Kidney tubule cell (primary cell): ENCODE results near the gene SLC39A1.

Source experiments
- DNase-seq: peaks from one replicate; pipeline ENCODE4 v3.0.0-alpha.2; 2018; ENCODE audit warnings: low spot score

SLC39A1 gene

DNA sequence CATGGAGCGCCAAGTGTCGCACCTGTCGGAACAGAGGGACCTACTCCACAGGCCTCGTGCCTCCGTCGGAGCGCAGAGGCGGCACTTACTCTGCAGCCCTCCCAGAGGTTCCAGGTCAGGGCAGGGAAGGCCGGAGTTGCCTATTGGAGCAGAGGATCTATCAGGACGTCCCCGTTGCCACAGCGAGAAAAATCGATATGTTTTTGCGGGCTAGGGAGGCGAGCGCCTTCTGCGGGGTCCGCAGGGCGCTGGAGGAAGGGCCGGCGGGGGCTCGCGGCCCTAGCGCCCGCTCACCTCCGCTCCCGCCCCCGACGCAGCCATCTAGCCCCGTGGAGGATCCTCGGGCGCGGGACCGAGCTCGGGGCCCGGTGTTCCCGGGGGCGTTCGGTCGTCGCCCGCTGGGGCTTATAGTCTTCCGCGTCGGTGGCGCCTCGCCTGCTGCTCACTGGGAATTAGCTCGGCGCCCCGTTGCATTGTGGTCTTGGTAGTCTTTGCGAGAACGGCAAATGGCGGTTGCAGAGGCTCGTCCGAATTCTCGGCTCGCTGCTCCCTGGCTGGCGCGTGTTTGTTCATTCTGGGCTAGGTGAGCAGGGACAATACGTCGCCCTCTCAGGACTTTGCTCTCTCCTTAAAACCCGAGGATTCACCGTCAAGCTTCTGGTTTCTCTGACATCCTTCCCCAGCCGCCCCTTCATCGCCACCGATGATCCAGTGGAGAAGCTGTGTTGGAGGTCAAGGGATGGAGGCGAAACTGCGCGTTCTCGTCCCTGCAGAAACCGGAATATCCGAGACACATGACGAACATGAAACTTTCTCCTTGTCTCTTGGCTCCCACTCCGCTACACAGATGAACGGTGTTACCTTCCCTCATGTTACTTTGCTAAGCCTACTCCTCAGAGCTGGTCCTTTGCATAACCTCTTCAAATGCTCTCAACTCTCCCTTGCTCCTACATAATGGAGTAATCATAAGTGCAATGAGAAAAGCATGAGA lies 14.2 kb upstream of the SLC39A1 start, which contains the start of gene JTB:
Gene JTB, minus strand, starts transcription at position 425 of the 991 bp plus-strand sequence. Its CDS starts 422 bp downstream, at position 3.
- peak; percentile 85 for DNase-seq

DNA sequence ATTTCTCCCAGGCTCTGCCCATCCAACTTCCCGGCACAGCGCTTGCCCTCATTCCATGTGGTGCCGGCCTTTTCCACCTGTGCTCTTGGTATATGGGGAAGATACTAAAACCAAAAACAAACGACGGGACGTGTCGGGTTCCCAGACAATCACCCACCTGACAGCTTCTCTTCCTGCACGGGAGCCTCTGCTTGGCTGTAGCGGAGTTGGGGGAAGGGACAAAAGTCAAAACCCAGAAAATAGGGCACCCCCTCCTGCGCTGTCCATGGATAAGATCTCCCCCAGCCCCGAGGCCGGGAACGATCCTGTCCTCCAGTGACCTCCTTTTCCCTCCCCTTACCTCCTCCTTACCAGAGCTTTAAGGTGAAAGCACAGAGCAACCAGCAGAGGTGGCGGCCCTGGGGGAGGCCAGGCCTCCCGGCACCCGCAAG lies 13.5 kb upstream of the SLC39A1 start:
- no peak for DNase-seq

DNA sequence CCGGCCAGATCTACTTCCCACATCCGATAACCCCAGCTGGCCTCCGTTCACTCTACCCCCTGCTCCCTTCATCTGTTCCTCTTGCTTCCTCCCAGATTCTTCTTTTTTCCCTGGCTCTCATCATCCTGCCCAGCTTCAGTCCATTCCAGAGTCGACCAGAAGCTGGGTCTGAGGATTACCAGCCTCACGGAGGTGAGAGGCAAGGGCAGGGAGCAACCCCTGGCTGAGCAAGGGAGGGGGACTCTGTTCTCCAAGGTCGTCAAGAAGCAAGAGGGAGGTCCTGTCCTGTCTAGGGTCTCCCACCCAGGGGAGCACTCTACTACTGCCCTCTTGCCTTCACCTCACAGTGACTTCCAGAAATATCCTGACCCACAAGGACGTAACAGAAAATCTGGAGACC lies 10.2 kb upstream of the SLC39A1 start:
- DNase-seq, result no peak

DNA sequence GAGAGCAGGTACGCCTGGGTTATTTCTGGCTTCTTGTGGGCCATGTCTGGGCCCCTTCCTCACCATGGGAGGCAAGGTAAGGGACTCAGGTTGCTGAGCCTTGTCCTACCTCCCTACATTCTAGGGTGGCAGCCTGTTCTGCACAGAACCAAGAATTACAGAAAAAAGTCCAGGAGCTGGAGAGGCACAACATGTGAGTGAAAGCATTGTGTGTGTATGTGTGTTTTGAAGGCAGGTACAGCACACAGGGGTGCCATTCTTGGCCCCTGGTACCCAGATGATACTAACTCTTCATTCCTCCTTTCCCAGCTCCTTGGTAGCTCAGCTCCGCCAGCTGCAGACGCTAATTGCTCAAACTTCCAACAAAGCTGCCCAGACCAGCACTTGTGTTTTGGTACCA lies 9.7 kb upstream of the SLC39A1 start:
- DNase-seq, result no peak

DNA sequence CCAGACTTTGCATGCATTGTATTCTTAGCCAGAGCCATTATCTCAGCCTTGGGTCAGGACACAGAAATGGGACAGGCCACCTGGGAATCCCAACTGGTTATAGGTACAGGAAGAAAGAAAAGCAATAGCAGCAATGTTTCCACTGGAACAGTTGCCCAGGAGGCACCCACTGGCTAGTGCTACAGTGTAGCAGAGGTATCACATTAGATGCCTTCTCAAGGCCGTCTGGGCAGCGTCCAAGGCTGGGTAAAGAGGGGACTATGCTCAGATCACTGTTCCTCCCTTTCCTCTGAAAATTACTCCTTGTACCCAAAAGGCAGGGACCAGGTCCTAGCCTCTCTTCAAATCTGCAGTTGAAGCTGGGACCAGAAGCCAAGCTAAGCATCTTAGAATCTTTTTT lies 7.0 kb upstream of the SLC39A1 start:
- no peak for DNase-seq

DNA sequence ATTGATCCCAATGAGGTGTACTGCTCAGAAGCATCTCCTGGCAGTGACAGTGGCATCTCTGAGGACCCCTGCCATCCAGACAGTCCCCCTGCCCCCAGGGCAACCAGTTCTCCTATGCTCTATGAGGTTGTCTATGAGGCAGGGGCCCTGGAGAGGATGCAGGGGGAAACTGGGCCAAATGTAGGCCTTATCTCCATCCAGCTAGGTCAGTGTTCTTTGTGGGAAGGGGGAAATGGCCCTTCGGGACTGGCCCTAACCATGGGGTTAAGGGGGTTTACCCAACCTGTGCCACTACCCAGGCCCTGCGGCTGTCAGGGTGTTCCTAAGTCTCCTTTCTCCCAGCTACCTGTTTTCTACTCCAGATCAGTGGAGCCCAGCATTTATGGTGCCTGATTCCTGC lies 5.6 kb upstream of the SLC39A1 start:
- DNase-seq, result no peak

DNA sequence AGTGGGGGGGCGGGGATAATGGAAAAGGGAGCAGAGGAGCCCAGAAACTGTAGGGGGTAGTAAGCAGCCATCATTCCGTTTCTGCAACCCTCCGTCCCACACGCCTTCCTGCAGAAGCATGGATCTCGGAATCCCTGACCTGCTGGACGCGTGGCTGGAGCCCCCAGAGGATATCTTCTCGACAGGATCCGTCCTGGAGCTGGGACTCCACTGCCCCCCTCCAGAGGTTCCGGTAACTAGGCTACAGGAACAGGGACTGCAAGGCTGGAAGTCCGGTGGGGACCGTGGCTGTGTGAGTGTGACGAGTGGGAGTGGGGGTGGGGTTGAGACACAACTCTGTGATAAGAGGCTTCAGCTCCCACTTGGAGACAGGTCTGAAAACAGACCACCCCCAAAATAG lies 5.1 kb upstream of the SLC39A1 start:
- no peak for DNase-seq

DNA sequence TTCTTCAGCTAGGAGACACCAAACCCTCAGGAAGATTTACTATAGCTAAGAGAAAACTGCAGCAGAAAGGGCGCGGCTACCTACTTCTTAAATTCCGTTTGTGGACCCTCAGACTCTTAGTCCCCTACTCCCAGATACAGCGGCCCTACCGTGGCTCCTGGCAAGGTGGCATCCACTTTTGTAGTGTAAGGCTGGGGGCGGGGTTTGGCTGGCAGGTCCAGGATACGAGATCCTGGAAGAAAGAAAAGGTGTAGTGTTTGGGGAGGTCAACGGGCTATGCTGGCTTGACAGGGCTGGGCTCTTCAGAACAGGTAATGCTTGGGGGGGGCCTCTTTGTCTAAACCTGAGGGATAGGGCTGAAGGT lies 4.6 kb upstream of the SLC39A1 start:
- no peak for DNase-seq

DNA sequence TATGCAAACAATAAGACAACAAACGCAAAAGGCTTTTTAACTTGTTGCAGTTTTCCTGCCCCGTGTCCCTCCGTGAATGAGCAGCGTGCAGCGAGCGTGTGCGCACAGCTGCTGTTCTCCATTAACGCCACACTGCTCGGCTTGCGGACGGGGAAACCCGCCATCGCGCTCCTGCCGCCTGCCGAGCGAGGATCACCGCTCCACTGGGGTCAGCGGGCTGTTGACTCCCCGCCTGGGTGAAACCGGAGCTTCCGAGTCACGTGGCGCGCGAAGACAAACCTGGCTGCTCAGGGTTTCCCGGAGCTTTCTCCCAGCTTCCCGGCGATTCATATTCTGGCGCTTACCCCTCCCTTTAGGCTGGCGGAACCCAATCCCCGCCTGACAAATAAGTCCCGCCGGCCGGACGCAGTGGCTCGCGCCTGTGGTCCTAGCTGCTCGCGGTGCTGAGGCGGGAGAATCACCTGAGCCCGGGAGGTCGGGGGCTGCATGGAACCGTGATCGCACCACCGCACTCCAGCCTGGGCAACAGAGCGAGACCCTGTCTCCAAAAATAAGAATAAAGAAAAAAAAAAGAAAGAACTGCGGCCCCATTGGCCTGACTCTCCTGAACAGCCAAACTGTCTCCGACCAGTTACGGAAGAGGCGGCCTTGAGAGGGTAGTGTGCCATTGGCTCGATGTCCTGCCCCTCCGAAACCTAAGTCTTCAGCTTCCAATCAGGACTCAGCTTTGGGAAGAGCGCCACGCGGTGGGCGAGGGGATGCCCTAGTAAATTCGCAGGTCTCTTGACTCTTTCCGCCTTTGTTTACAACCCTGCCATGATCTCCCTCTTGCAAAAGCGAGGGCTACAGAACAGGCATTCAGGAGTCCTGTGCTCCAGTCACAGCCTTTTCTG lies 4.0 kb upstream of the SLC39A1 start, which contains the start of gene CREB3L4:
Gene CREB3L4, plus strand, starts transcription at position 796 of the 893 bp plus-strand sequence. CDS start 624 bp downstream, outside the sequence.
- peak; percentile 97 for DNase-seq

DNA sequence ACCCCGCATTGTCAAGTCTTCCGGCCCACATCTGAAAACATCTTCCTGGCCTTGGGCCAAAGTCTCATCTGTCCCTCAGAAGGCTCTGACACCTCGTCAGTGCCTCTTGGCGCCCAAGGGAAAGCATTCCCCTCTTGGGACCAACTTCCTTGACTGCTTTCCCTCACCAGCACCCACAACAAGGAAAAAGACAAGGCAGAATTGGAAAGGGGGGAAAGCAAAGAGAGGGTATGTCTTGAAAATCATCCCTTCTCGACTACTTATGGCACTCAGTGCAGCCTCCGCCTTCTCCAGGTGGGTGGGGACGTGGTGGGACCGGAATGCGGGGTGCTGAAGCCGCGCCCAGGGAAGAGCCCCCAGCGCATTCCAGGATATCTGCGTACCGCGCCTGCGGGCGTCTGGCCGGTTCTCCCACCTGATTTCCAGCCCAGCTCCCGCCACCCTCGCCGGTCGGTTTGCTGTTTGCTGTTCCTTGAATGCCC lies 554 bp upstream of the SLC39A1 start:
- peak; percentile 82 for DNase-seq

DNA sequence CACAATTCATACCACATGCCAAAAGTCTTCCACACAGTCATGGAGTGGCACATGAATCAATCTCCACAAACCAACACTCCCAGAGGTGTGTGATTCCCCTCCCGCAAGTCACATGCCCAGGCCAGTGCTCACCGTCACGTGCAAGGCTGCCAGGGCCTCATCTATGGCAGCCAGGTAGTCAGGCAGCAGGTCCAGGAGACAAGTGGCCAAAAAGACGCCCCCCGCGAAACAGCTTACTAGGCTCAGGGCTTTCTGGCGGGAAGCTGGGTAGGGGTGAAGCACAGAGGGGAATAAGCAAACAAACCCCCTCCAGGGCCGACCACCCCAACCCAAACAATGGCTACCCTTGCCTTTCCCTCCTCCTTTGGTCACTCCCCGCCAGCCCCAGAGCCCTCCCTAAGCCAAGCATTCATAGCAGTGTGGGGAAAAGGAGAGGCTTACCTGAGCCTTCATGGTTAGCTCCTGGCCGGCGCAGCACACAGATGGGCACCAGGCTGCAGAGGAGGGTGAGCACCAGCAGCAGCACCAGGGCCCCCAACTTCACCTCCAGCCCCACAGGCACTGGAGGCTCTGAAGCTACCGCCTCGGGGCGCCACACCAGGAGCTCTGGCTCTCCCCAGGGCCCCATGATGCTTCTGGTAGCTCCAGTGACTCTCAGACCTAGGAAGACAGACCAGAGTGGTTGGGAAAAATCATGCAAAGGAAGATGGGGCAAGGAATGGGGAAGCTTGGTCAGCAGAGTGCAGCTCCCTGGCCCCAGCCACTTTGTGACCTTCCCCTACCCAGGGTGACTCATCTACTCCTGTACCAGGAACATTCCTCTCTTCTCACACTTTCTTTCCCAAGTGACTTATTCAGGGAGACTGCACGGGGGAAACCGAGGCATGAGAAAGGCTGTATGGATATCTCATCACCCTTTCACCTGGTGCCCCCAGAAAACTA lies 978 bp downstream of the SLC39A1 start:
- DNase-seq, result peak; percentile 88

DNA sequence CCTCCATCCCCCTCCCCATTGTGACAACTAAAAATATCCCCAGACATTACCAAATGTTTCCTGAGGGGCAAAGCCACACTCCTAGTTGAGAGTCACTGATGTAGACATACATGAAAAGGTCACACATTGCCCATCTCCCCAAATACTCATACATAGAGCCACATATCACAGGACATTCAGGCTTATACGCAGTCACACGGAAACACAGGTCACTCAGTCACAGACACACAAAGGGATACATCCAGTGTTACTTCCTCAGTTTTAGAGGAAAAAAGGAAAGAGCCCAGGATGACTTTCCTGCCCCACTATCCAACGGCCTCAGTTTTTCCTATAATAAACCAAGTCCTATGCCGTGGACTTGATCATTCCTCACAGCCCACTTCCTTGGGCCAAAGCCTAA lies 1.9 kb downstream of the SLC39A1 start:
- DNase-seq, result no peak

DNA sequence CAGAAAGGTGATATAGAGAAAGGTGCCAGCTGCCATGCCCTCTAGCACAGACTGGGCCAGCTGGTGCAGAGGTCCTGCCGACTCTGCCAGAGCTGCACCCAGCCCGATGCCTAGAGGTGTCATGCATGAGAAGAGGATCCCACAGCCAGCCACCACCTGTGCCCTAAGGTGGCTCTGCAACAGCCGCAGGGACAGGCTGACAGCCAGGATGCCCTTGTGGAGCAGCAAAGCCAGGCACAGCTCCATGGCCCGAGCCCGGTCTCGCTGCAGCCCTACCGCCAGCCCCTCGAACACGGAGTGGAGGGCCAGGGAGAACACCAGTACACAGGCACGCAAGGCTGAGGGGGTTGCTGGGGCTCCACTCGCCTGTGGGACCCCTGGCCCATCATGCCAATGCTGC lies 3.1 kb downstream of the SLC39A1 start:
- no peak for DNase-seq

DNA sequence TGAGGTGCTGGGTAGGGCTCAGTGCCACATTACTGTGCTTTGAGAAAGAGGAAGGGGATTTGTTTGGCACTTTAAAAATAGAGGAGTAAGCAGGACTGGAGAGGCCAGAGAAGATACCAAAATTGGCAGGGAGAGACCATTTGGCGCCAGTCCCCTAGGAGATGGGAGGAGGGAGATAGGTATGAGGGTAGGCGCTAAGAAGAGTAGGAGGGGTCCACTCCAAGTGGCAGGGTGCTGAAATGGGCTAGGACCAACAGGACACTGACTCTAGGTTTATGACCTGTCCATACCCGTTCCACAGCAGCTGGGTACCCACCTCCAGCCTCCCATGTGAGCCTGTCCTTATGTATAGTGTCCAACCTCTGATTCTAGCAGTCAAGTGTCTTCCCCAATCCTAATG lies 3.9 kb downstream of the SLC39A1 start:
- no peak for DNase-seq

DNA sequence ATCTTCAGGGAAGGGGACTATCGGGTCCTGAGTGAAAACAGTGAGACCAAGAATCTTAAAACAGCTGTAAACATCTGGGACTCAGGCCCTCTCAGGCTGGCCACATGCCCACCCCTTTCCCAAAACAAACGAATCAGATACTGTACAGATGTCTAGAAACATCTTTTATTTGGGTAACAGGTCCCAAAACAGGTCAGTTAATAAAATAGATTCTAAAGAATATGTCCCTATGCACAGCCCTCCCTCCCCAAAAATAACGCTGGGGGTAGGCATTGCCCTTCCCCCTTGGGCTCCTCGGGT lies 4.4 kb downstream of the SLC39A1 start:
- no peak for DNase-seq

DNA sequence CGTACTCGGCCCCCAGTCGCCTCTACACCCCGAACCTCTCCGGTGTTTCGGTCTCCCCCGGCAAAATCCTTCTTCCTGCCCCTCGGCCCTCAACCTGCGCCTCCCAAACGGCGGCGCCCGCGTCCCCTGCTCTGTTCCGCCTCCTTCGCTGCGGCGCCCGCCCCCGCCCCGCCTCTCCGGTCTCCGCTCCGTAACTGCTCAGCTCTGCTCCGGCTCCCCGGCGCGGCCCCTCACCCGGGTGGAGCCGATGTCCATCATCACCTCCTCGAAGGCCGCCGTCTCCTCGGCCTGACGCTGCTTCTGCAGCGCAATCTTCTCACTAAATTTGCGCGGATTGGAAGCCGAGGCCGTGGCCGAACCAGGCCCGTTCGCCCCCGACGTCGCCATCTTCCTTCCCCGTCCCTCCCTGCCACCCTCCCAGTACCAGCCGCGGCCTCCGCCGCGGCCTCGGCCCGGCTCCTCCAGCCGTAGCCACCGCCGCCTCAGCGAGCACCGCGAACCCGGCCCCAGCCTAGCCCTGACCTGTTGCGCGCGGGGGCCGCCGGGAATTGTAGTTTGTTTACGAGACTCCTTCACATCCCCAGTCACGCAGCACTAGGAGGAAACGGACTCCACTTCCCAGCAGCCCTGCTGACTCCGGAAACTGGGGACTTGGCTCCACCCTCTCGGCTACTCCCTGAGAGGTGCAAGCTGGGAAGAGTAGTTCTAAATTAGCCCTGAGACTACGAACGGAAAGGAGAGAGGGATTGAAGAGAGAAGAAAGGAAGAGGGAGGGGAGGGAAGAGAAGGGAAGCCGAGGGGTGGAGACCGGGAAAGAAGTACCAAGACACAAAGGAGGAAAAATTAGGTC lies 5.0 kb downstream of the SLC39A1 start, which contains the start of gene CRTC2:
Gene CRTC2, minus strand, starts transcription at position 502 of the 850 bp plus-strand sequence. Its CDS starts 115 bp downstream, at position 387.
- DNase-seq, result peak; percentile 99

DNA sequence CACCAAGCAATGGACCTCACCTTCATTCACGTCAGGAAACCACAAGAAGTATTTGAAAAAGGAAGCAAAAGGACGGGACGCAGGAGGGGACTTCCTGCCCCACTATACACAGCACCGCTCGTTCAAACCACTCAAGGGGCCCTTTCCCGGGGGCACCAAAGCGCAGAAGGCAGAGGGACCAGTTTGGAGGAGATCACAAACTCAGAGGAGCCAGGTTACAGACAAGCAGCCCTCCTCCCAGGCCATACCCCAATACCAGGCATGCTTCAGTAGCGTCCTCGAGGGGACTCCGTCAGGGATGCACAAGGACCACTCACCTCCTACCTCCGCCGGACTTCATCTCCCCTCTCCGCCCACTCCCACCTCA lies 5.6 kb downstream of the SLC39A1 start:
- DNase-seq, result peak; percentile 56

DNA sequence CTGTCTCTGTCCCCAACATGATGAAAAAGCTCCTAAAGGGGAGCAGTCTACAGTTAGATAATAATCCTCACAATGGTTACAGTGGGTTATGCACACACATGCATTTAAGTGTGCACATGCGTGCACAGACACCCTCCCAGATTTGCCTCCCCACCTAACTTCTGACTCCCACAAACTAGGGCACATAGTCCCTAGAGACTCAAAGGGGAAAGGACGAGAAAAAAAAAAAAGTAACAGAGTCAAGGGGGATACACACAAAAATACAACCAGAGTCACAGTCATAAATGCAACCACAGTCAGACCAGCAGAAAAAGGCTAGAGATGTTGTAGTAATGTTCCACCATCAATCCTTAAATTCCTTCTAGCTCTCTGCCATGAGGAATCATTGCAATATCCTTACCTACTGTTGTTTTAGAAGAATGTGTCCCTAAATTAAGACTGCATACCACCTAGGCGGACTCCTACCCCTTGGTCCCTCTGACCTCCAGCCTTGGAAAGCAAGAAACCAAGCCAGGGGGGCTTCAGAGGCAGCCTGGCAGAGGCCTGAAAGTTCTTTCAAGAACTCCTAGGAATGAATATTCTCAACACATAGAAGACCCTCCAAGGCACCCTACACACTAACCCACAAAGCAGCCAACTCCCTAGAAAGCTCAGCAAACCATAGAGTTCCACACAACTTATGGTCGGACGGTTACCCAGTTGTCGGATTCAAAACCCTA lies 6.2 kb downstream of the SLC39A1 start:
- DNase-seq, result no peak

DNA sequence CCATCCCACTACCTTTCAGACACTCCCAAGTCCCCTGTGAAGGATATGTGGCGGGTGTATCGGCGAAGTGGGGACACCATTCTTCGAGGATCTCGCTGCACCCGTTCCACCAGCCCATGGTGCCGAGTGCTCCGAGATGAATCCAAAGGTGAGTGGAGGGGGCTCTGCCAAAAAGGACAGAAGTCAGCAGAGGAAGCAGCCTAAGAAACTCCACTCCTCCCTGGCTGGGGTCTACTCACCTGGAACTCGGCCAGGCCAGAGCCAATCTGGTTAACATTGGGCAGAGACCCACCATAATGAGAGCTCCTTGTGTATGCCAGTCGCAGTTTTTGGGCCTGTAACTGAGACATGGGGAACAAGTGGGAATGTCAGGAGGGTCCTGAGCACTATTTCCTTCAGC lies 8.5 kb downstream of the SLC39A1 start:
- DNase-seq, result no peak

DNA sequence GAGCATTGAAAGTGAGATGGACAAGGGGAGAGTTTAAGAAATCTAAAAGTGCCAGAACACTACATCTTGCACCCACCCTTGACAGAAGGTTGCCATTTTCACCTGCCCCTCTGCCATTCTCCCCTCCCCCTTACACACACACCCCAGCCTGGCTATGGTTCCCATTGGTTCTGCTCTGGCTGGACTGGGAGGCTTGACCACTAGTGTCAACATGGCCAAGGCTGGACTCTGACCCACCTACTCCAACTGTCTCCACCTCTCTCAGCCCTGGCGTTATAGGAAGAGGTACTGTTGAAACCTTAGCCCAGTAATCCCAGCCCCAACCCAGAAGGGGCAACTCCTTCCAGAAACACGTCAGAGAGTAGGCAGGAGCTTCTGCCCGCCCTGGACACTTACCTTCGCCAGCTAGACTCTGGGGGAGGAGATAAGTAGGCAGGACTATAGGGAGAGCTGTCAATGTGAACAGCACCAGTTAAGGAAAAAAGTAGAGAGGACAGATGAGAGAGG lies 9.4 kb downstream of the SLC39A1 start:
- DNase-seq, result no peak
